ENCODE measurements around the gene OTOP2.

GRCh38 chr17:74956093-74956492 lies 32.0 kb downstream of the OTOP2 start:
- TF ChIP-seq, protein P1, sequence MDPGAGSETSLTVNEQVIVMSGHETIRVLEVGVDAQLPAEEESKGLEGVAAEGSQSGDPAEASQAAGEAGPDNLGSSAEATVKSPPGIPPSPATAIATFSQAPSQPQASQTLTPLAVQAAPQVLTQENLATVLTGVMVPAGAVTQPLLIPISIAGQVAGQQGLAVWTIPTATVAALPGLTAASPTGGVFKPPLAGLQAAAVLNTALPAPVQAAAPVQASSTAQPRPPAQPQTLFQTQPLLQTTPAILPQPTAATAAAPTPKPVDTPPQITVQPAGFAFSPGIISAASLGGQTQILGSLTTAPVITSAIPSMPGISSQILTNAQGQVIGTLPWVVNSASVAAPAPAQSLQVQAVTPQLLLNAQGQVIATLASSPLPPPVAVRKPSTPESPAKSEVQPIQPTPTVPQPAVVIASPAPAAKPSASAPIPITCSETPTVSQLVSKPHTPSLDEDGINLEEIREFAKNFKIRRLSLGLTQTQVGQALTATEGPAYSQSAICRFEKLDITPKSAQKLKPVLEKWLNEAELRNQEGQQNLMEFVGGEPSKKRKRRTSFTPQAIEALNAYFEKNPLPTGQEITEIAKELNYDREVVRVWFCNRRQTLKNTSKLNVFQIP (CRISPR knock-in tag; IDR thresholded peaks at IDR 0.05; ENCODE audit: borderline replicate concordance, low read depth) = no peak
- TF ChIP-seq ZFP30 (CRISPR knock-in tag; IDR thresholded peaks at IDR 0.05) (no peak), ARNTL (CRISPR knock-in tag; IDR thresholded peaks at IDR 0.05; ENCODE audit: borderline replicate concordance, low read depth) (no peak), RARB (CRISPR knock-in tag; IDR thresholded peaks at IDR 0.05) (no peak), PATZ1 (CRISPR knock-in tag; IDR thresholded peaks at IDR 0.05; ENCODE audit: borderline replicate concordance) (no peak), SNAI2 (CRISPR knock-in tag; IDR thresholded peaks at IDR 0.05) (no peak), GLIS3 (CRISPR knock-in tag; IDR thresholded peaks at IDR 0.05) (no peak), ISL1 (CRISPR knock-in tag; IDR thresholded peaks at IDR 0.05) (no peak), TCF4 (CRISPR knock-in tag; IDR thresholded peaks at IDR 0.05; ENCODE audit: borderline replicate concordance) (no peak)
